GM04503 (cell line): Measurements from ENCODE around the gene RSBN1L.

Experiments
- DNase-seq: peaks from one replicate; pipeline ENCODE4 v3.0.0-alpha.2; 2012; ENCODE audit warnings: low read depth

RSBN1L gene

DNA sequence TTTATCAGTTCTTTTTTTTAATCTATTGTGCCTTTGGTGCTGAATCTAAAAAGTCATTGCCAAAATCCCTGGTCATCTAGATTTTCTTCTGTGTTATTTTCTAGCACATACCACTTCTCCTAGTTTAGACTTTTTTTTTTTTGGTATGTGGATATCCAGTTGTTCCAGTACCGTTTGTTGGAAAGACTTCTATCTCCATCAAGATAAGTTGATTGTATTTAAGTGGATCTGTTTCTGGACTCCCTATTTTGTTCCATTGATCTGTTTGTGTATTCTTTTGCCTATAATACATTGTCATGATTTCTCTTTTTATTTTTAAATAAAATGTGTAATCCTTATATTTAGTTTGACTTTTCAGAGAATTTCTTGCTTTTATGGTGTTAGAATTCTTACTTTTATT, 35.5 kb downstream of the RSBN1L start:
- no peak for DNase-seq

DNA sequence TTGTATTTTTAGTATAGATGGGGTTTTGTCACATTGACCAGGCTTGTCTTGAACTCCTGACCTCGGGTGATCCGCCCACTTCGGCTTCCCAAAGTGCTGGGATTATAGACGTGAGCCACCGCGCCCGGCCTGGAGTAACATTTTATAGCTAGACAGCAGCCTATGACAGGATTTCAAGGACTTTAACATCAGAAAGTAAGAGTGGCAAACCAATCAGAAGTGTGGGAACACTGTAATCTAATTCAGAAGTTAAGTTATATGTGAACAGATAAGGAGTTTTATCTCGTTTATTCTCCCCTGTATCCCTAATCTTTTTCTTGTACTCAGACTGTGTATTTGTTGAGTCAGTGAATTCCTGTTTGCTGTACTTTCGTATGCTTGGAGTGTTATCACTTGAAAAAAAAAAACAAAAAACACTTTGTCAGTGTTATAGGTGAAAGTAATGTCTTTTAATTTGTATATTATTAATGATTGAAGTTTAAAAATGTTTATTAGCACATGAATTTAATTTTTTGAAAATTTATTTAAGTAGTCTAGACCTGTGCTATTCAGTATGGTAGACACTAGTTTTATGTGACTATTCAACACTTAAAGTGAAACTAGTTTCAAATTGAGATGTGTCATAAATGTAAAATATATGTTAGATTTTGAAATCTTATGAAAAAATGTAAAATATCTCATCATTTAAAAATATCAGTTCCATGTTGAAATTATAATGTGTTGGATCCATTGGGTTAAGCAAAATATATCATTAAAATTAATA, 38.6 kb downstream of the RSBN1L start:
- no peak for DNase-seq

GRCh38 chr7:77735457-77735856, 39.2 kb downstream of the RSBN1L start:
- no peak for DNase-seq

DNA sequence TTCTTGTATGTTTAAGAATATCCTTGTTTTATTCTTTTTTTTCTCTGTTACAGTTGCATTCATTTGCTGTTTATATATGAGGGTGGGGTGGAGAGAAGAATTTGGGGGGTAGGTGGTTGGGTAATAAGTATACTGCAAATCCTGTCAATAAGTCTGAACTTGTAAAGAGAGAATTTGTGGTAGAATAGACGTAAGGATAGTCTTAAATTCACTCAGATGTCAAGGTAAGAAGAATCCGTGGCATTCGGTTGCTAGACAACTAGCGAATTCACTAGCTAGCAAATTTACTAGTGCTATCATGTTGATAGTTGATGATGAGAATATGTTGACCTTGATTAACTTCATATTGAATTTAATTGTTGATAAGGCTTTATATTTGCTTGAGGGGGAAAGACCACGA, 40.7 kb downstream of the RSBN1L start:
- no peak for DNase-seq

DNA sequence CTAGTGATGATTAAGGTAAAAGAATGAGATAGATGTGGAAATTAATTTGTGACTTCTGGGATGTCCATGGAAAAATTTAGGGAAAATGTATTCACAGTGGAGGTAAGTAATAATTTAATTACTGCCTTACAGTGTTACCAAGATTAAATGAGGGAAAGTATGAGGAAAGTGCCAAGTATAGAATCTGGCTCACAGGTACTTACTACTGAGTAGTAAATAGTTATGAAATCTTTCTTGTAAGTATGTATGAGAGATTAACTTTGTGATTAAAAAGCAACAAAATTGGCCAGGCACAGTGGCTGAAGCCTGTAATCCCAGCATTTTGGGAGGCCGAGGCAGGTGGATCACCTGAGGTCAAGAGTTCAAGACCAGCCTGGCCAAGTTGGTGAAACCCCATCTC, 42.1 kb downstream of the RSBN1L start:
- no peak for DNase-seq

- DNase-seq, result peak; percentile 52
Observed at GRCh38 chr7:77738871-77739270, 42.6 kb downstream of the RSBN1L start.

DNA sequence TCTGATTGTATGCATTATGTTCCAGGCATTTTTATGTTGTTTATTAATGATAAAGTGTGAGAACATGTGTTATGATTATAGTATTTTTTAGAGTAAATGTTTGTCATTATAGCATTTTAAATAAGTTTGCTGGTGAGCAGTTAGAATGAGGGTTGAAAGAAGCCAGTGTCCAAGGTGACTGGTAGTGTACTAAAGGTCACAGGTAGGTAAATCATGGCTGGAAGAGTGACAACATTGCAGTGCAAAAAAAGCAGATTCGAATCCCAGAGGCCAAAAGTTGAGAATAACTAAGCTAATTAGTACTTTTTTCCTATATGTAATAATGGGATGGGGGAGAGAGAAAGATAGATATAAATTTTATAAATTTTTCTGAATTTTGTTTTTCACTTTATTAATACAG, 44.0 kb downstream of the RSBN1L start:
- no peak for DNase-seq

- DNase-seq, result no peak
Observed at GRCh38 chr7:77743518-77743917, 47.3 kb downstream of the RSBN1L start.

GRCh38 chr7:77745746-77746145, 49.5 kb downstream of the RSBN1L start:
- no peak for DNase-seq

DNA sequence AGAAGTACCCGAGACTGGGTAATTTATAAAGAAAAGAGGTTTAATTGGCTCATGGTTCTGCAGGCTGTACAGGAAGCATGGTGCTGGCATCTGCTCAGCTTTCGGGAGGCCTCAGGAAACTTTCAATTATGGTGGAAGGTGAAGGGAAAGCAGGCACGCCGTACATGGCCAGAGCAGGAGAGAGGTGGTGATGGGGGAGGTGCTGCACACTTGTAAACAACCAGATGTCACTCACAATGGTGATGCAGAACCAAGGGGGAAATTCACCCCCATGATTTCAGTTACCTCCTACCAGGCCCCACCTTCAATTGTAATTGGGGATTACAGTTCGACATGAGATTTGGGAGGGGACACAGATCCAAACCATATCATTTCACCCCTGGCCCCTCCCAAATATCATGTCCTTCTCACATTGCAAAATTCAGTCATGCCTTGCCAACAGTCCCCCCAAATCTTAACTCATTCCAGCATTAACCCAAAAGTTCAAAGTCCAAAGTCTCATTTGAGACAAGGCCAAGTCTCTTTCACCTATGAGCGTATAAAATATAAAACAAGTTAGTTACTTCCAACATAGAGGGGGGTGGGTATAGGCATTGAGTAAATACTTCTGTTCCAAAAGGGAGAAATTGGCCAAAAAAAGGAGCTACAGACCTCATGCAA, 50.0 kb downstream of the RSBN1L start:
- no peak for DNase-seq

DNA sequence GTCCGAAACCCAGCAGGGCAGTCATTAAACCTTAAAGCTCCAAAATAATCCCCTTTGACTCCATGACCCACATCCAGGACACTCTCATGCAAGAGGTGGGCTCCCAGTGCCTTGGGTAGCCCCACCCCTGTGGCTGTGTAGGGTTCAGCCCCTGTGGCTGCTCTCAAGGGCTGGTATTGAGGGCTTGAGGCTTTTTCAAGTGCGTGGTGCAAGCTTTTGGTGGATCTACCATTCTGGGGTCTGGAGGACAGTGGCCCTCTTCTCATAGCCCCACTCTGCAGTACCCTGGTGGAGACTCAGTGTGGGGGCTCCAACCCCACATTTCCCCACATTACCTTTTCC, 50.5 kb downstream of the RSBN1L start:
- DNase-seq, result no peak

- no peak for DNase-seq
Observed at GRCh38 chr7:77747178-77747577, 50.9 kb downstream of the RSBN1L start.

DNA sequence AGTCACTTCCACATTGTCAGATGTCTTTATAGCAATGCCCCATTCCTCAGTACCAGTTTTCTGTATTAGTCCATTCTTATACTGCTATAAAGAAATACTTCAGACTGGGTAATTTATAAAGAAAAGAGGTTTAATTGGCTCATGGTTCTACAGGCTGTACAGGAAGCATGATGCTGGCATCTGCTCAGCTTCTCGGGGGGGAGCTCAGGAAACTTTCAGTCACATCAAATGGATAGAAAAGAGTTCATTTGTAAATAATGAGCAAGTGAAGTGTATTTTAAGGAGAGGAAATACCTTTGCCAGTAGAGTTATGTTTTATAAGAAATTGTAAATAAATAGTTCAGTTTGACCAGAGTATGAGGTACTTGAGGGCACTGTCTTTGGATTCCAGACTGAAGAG, 51.5 kb downstream of the RSBN1L start:
- no peak for DNase-seq

DNA sequence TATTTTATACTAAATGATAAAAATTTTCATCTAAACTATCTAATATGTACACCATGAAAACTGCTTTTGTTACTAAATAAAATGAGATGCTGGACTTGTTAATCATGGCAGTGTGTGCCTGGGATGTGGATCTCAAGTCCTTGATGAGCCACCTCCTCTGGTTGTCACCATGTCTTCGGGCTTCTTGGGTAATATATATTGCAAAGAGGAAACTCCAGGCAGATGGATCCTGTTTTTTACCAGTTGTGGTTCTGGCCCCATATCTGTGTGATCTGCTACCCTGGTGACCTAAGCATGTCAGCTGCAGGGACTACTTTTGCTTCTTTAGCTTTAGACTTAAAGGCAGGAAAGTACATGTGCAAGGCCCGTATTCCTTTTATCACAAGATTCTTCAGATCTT, 55.8 kb downstream of the RSBN1L start:
- DNase-seq, result no peak

DNA sequence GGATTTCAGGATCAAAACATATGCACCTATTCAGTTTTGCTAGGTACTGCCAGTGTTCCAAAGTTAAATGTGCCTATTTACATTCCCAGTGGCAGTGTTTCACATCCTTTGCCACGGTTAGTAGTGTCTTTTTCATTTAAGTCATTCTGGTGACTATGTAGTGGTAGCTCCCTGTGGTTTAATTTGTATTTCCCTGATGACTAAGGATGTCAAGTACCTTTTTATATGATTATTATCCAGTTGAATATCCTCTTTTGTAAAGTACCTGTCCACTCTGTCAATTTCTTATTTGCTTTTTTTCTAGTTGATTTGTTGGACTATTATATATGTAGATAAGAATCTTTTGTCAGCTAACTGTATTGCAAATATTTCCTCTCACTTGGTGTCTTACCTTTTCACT, 56.9 kb downstream of the RSBN1L start:
- no peak for DNase-seq

DNA sequence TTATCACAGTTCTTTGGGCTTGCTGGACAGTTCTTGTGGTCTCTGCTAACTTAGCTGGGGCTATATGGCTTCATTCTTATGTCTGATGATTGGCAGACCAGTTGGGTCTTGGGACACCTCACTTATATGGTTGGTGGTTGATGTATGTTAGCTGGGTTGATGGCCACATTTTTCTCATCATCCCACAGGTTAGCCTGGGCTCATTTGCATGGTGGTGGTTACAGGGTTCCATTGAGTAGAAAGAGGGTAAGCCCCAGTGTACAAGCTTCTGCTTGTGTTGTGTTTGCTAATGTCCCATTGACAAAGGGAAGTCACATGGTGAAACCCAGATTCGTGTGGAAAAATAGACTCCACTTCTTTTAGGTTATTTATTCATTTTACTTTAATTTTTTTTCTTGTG, 61.3 kb downstream of the RSBN1L start:
- DNase-seq, result no peak

DNA sequence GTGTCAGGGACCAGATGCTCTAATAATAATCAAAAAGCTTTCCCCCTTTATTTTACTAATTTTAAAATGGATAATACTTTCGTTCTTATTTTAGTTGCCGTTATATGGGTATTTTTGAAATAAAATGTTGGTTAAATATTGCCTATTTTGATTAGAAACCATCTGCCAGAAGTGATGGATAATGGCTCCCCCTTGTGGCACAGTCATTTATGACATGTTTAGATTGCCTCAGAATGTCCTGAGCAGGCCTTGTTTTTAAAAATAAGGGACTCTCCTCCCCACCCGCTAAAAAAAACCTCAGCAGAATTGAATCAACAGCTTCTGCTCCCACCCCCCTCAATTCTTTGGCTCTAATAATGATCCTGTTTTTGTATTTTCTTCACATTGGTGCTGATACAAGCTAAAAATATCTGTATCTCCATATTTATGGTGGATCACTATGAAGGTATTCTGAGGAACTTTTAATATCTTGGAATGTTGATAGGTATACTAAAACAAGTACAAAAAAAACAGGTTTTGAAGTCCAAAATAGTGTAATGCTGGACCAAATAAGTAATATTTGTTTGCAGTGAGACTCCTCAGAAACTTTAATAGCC, 63.1 kb downstream of the RSBN1L start:
- no peak for DNase-seq

DNA sequence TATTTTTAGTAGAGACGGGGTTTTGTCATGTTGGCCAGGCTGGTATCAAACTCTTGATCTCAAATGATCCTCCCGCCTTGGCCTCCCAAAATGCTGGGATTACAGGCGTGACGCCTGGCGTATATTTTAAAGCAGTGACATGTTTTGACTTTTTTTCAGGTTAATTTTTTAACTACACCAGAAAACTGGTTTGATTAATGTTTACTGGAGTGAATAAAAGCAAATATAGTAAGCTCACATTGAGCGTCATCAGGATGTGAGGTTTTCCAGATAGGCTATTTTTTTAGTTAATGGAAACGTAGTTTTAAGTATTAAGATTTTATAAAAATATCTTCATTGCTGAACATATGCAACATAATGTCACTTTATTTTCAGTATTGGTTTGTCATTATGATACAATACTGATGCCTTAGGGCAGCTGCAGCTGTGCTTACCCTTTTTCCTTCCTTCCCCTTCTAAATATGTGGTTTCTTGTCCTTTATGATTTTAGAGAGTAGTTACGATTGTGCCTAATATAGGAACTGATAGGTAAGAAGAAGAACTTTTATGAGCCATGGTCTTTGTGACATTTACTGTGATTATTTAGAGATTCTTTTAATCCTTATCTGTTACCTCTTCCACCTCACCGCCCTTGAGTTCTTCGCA, 64.7 kb downstream of the RSBN1L start:
- no peak for DNase-seq

DNA sequence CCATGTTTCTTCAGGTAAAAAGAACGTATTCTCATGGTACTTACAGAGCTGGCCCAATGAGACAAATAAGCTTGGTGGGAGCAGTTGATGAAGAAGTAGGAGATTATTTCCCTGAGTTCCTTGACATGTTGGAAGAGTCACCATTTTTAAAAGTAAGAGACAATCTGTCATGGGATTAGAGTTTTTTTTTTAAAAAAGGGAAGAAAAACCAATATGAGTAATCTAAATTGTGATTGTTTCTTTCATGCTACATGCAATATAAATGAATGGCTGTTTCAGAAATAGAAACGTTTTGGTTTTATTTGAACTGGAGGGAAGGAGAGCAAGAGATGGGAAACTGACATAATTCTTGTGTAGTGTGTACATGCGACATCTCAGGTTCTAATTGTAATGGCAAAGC, 69.2 kb downstream of the RSBN1L start:
- DNase-seq, result no peak

GRCh38 chr7:77765906-77766800, 69.9 kb downstream of the RSBN1L start:
- DNase-seq, result no peak

DNA sequence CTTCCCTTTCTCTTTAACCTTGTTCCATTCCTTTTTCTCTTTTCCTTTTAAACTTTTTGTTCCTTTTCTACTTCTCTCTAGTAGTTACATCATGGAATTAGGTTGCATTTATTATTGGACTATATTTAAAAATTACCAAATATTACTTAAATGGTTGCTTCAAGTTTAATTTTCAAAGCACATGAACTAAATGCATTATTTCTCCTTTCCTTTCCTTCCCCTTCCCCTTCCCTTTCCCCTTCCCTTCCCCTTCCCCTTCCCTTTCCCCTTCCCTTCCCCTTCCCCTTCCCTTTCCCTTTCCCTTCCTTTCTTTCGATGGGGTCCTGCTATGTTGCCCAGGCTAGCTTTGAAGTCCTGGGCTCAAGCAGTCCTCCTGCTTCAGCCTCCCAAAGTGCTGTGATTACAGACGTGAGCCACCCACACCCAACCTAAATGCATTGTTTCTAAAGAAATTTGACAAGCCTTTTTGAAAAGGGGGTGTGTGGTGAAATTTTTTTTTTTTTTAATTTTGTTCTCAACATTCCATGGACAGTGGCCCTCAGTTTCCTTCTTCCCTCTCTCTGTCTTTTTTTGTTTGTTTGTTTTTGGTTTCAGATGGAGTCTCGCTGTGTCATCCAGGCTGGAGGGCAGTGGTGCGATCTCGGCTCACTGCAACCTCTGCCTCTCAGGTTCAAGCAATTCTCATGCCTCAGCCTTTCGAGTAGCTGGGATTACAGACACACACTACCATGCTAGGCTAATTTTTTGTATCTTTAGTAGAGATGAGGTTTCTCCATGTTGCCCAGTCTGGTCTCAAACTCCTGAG, 70.7 kb downstream of the RSBN1L start:
- DNase-seq, result no peak
